NCI-H1092 treated with DMSO at 0.1 percent for 48 hours (cell line): ENCODE measurements around the gene AGBL3.
"Not testable (repeated sequence)": the region's sequence is repeated elsewhere in the genome, so short reads cannot be mapped to it uniquely, and the experiment has no call there.

Source experiments
- DNase-seq: peaks from one replicate; lab custom pipeline; 2025; lab: John Stamatoyannopoulos, UW

The AGBL3 gene

DNA sequence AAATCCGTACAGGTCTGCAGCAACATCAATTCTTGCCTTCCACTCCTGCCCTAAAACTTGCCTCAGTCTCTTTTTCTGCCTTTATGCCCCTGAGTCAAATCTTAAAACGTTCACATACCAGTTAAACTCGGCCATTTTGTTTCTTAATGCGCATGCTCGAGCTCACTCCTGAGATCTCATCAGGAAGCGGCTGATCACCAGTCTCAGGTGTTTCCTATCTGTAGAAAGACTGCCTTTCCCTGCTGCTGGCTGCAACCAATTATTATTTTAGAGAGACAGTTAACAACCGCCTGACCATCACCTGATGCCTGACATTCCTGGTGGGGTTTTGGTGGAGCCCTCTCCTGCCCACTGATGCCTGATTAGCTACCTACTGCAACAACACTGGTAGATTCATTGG lies 91.3 kb downstream of the AGBL3 start:
- no peak for DNase-seq

GRCh38 chr7:135078051-135078450 lies 91.7 kb downstream of the AGBL3 start:
- no peak for DNase-seq

GRCh38 chr7:135079068-135079467 lies 92.8 kb downstream of the AGBL3 start:
- no peak for DNase-seq

- DNase-seq = no peak
Observed at GRCh38 chr7:135083005-135083404, 96.7 kb downstream of the AGBL3 start.

- DNase-seq = no peak
Observed at GRCh38 chr7:135088566-135088965, 102.3 kb downstream of the AGBL3 start.

- no peak for DNase-seq
Observed at GRCh38 chr7:135091717-135092116, 105.4 kb downstream of the AGBL3 start.

DNA sequence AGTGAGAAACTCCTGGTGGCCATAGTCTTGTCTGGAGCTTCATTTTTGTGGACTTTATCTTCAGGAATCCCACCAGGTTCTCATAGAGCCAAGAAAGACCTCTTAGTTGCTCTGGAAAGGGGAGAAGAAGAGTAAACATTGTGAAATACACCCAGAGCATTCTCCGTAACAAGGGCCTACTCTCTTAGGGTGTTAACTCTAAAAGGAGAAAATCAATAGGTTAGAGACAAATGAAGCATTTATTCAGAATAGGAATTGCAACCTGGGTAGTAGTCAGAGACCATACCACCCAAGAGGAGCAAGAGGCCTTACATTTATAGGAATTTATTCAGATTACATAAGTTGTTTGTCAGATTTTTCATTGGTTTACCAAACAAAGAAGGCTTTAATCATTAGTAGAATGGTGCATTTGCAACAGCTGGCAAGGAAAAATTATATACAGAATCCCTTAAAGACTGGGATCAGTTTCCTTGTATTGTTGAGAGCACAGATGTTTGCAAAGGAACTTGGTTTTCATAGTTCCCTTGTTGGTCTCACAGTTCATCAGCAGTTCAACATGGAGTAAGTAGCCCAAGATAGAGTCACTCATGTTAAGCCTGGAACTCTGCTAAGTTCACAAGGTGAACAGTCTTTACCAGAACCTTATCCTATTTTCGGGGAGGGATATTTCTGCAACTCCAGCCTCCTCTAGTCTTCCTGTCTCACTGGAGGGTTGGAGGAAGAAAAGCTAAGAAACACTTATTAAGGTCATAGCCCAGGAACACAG lies 108.3 kb downstream of the AGBL3 start:
- no peak for DNase-seq

DNA sequence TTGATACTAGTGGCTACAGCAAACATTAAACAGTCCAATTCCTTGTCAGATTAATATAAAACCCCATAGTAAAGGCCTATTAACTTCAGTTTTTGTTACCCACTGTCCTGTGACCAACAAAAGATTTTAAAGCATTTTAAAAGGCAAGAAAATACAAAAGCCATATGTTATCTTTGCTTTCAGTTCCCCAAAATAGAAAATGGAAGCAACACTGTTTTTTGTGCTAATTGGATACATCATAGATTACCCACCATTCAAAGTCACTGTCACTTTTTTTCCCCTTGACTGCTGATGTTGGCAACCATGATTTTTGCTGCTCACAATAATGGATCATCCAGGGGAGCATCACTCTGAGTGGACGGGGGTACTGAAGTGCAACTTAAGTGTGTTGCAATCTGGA lies 109.1 kb downstream of the AGBL3 start:
- DNase-seq = no peak

DNA sequence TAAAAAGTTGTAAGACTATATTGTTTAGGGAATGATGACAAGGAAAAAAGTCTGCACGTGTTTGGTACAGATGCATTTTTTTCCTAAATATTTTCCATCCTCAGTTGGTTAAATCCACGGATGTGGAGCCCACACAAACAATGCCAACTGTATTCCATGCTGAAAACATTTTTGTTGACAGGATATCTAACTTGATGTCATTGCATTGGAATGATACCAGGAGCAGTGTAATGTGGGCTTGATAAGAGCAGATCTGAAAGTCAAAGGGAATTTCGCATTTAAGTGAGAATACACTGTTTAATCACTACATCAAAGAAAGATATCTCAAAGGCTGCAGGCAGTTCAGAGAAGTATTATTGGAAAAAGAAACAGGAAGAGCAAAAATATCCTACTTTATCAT lies 112.1 kb downstream of the AGBL3 start:
- DNase-seq = no peak

- no peak for DNase-seq
Observed at GRCh38 chr7:135100856-135101255, 114.5 kb downstream of the AGBL3 start.

DNA sequence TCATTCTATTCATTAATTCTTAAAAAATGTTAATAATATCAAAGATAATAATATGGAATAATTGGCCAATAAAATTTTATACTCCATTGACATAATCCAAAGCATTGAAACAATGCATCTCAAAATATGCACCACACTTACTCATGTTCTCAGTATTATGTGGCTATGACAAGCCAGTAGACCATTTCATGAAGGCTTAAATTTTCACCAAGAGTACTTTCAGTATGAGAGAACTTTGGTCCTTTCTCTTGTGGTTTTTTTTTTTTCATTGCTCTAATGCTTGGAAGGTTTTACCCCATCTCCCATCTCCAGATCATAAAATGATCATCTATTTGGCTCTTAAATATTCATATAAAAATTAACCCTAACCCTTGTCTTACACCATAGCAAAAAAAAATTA lies 116.1 kb downstream of the AGBL3 start:
- no peak for DNase-seq

GRCh38 chr7:135109562-135109961 lies 123.3 kb downstream of the AGBL3 start:
- no peak for DNase-seq

GRCh38 chr7:135109976-135110375 lies 123.7 kb downstream of the AGBL3 start:
- DNase-seq = no peak

DNA sequence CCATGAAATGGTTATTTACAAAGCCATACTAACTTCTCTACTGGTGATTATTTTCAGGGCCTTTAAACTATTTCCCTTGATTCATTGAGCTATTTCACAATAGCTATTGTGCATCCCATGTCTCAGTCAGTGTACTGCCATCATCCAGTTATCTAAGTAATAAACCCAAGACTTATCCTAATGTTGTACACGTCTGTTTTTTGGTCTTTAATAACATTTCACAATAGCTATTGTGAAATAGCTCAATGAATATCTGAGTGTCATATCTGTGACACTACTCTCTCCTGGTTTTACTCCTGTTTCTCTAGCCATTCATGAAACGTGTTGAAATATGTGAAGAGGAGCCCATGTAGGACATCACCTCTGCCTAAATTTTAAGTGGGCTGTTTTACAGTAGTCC lies 125.1 kb downstream of the AGBL3 start:
- no peak for DNase-seq

- no peak for DNase-seq
Observed at GRCh38 chr7:135114622-135115021, 128.3 kb downstream of the AGBL3 start.

GRCh38 chr7:135117096-135117495 lies 130.8 kb downstream of the AGBL3 start:
- DNase-seq = no peak

DNA sequence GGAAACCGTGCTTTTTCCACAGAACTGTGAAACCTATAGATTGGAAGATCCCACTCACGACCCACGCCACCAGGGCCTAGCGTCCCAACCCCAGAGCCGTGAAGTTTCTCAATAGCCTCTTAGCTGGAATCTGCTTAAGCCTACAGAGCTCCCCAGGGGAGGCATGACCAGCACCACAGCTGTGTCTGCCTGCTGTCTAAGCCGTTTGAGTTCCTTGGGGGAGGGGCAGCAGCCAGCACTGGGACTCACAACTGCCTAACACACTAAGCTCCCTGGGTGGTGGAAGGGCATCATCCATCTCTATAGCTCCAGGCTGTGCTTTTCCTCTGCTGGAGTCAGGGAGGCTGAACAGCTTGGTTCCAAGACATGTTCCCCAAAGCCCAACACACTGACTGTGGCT lies 135.6 kb downstream of the AGBL3 start:
- no peak for DNase-seq

DNA sequence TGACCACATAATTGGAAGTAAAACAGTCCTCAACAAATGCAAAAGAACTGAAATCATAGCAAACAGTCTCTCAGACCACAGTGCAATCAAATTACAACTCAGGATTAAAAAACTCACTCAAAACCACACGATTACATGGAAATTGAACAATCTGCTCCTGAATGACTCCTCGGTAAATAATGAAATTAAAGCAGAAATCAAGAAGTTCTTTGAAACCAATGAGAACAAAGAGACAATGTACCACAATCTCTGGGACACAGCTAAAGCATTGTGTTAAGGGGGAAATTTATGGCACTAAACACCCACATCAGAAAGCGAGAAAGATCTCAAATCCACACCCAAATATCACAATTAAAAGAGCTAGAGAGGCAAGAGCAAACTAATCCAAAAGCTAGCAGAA lies 138.3 kb downstream of the AGBL3 start:
- not testable (repeated sequence) for DNase-seq

DNA sequence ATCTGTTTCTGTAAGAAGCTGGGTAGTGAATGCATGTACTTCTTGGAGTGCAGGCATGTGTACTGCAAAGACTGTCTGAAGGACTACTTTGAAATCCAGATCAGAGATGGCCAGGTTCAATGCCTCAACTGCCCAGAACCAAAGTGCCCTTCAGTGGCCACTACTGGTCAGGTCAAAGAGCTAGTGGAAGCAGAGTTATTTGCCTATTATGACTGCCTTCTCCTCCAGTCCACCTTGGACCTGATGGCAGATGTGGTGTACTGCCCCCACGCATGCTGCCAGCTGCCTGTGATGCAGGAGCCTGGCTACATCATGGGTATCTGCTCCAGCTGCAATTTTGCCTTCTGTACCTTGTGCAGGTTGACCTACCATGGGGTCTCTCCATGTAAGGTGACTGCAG lies 142.6 kb downstream of the AGBL3 start:
- no peak for DNase-seq

GRCh38 chr7:135129579-135129978 lies 143.3 kb downstream of the AGBL3 start:
- no peak for DNase-seq

GRCh38 chr7:135143885-135144668 lies 157.8 kb downstream of the AGBL3 start:
- no peak for DNase-seq

GRCh38 chr7:135147341-135147898 lies 161.1 kb downstream of the AGBL3 start:
- no peak for DNase-seq
